Medulla oblongata (tissue), 1 donor: ENCODE results near the gene SSBP2.

Experiments used
- DNase-seq: peaks from one replicate; pipeline ENCODE4 v3.0.0-alpha.2; 2015; ENCODE audit errors: extremely low spot score

The SSBP2 gene

DNA sequence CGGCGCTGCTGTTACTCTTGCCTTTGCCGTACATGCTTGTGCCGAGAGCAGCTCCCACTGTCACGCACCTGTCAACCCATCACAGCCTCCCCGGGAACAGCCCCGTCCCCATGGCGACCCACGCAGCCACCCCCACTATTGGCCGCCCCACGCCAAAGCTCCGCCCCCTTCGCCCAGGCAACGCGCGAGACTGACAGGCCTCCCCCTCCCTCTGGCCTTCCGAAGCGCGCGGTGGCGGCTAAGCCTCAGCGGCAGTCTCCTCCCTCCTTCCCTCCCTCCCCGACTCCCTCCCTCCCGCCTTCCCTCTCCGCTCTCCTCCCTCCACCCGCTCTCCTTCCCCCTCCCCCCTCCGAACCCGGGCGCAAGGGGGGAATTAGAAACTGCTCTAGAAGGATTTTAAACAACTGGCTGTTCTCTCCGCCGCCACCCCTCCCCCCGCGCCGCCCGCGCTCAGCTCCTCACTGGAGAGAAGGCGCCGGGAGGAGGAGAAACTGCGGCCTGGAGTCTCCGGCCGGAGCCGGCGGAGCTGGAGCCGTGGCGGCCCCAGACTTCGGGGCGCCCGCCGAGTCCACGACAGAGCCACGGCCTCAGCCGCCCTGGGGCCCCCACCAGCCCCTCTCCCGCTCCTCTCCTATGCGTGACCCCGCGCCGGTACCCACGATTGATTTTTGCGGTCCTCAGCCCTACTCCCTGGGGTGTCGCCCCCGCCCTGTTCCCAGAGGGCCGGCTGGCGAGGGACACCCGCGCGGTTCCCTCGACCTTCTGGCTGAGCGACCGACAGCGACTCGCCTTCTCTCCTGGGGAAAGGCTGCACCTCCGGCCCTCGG, at the start of gene SSBP2:
Gene SSBP2 (minus strand): TSS at position 89 of the 827 bp plus-strand sequence. CDS start 55 bp downstream, at position 34.
- DNase-seq, result peak; percentile 100

- no peak for DNase-seq
Measured at GRCh38 chr5:81795666-81796065, 44.8 kb upstream of the SSBP2 start.

- DNase-seq, result no peak
Measured at GRCh38 chr5:81794226-81794625, 43.3 kb upstream of the SSBP2 start.

DNA sequence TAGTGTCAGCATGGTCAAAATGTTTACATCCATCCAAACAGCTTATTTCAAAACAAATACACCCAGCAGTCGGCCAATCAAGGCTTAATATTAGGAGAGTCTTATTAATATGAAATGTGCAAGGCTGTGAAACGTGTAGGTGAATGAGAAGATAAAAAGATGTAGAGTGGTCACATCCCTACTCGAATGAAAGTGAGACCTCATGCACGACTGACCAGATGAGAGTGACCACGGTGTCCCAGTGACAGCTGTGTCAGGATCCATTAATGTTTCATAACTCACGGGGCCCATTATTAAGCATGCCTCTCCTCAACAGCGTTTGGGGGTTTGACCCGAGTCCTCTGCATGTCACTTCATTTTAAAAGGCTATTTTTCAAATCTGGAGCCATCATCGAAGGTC, 39.4 kb upstream of the SSBP2 start:
- DNase-seq, result no peak

DNA sequence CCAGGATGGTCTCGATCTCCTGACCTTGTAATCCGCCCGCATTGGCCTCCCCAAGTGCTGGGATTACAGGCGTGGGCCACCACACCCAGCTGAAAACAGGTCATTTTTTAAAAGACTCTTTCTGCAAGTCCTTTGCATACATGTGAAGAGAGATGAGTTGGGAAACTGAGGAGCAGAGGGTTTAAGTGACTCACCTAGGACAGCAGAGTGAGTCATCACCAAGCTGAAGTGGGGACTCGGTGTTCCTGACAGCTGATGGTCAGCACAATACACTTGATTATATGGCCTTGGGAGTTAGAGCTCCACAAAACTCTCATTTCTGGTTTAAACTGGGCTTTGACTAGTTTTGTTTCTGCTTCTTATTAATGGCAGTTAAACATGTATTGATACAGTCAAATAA, 38.1 kb upstream of the SSBP2 start:
- no peak for DNase-seq

- DNase-seq, result peak; percentile 27
Measured at GRCh38 chr5:81788329-81788728, 37.4 kb upstream of the SSBP2 start.

- peak; percentile 90 for DNase-seq
Measured at GRCh38 chr5:81787474-81788242, 36.8 kb upstream of the SSBP2 start.

- DNase-seq, result no peak
Measured at GRCh38 chr5:81786991-81787390, 36.1 kb upstream of the SSBP2 start.

GRCh38 chr5:81786496-81786895, 35.6 kb upstream of the SSBP2 start:
- DNase-seq, result no peak

- DNase-seq, result peak; percentile 40
Measured at GRCh38 chr5:81785322-81785721, 34.4 kb upstream of the SSBP2 start.

DNA sequence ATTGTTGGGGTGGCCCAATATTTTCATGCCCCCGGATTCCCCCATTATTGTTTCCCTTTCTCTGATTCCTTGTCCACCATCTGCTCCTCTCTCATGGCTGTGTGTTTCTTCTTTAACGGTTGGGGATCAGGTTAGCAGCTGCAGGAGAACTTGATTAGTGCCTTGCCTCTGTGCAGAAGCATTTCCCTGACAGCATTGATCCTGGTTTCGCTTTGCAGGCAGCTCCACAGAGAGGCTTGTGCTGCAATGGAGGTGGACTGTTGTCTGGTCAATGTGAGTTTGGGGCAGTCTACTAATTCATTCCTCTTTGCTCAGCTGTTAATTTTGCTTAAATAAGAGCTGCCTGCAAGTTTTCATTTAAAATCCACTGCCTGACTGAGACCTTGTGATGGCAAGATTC, 32.5 kb upstream of the SSBP2 start:
- DNase-seq, result peak; percentile 65

- DNase-seq, result no peak
Measured at GRCh38 chr5:81782811-81783210, 31.9 kb upstream of the SSBP2 start.

GRCh38 chr5:81779916-81780266, 29.0 kb upstream of the SSBP2 start:
- no peak for DNase-seq

DNA sequence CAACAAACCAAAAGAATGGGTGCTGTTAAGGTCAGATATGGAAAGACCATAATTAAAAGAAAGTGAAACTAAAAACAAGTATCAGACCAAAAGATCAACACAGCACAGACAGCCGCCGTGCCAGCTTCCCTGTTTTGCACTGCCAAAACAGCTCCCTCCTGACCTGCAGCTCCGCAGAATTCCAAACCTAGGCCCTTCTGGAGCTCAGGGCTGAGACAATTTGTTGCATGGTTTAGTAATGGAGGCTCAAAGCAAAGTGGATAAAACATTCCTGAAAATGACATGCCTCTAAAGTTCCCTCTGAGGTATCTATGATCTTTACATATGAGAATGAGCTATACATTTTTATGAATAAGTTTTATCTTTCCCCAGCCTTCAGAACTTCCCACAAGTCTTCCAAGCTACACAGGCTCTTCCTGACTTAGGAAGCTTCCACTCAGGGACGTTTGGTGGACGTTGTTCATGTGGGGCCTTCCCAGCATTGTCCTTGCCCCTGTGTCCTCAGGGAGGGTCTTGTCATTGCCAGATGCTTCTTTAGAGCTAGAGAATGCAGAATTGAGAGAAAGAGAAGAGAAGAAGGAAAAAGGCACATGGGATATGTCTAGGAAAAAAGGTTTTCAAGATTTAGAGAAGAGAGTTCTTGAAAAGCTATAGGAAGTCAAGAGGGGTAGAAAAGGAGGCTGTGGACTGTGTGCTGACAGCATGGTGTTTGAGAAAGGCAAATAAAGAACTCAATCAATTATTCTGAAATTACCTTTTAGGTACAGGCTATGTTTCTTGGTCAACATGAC, 28.4 kb upstream of the SSBP2 start:
- DNase-seq, result peak; percentile 70

- DNase-seq, result no peak
Measured at GRCh38 chr5:81778642-81779041, 27.7 kb upstream of the SSBP2 start.

GRCh38 chr5:81776258-81776657, 25.4 kb upstream of the SSBP2 start:
- no peak for DNase-seq

GRCh38 chr5:81774374-81774773, 23.5 kb upstream of the SSBP2 start:
- DNase-seq, result no peak

- DNase-seq, result no peak
Measured at GRCh38 chr5:81773574-81773973, 22.7 kb upstream of the SSBP2 start.

- no peak for DNase-seq
Measured at GRCh38 chr5:81773161-81773560, 22.3 kb upstream of the SSBP2 start.

DNA sequence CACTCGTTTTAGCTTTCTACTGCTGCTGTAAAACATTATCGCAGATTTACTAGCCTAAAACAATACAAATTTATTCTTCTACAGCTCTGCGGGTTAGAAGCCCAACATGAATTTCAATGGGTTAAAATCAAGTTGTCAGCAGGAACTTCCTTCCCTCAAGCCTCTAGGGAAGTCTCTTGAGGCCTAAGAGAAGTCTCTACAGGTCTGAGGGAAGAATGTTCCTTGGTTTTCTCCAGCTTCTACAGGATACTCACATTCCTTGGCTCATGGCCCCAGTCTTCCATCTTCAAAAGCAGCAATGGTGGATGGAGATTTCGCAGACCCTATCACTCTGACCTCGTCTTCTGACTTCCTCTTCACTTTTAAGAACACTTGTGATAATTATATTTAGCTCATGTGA, 21.6 kb upstream of the SSBP2 start:
- DNase-seq, result no peak

DNA sequence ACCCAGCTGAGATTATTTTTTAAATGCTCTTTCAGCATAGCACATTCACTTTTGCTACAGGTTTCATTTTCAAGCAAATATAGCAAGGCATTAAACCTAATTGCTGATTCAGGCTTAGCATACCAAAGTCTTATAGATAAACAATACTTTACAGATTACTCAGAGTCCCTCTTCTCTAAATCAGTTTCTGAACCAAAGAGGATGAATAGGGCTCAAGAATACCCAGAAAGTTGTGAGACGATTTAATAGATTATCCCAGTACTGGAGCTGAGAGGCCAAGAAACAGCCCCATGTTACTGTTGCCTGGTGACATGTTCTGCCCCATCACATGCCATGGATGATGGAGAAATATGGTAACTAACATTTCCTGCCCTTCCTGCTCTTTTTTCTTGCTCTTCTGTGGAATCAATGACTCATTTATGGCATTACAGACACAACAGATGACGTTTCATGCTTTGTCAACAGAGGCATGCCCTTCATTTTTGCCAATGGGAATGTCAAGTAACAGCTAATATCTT, 18.1 kb upstream of the SSBP2 start:
- no peak for DNase-seq

- no peak for DNase-seq
Measured at GRCh38 chr5:81767938-81768337, 17.0 kb upstream of the SSBP2 start.
